ENCODE measurements around the gene DIAPH2.
"Not testable (repeated sequence)": the region's sequence is repeated elsewhere in the genome, so short reads cannot be mapped to it uniquely, and the experiment has no call there.

Gene DIAPH2

DNA sequence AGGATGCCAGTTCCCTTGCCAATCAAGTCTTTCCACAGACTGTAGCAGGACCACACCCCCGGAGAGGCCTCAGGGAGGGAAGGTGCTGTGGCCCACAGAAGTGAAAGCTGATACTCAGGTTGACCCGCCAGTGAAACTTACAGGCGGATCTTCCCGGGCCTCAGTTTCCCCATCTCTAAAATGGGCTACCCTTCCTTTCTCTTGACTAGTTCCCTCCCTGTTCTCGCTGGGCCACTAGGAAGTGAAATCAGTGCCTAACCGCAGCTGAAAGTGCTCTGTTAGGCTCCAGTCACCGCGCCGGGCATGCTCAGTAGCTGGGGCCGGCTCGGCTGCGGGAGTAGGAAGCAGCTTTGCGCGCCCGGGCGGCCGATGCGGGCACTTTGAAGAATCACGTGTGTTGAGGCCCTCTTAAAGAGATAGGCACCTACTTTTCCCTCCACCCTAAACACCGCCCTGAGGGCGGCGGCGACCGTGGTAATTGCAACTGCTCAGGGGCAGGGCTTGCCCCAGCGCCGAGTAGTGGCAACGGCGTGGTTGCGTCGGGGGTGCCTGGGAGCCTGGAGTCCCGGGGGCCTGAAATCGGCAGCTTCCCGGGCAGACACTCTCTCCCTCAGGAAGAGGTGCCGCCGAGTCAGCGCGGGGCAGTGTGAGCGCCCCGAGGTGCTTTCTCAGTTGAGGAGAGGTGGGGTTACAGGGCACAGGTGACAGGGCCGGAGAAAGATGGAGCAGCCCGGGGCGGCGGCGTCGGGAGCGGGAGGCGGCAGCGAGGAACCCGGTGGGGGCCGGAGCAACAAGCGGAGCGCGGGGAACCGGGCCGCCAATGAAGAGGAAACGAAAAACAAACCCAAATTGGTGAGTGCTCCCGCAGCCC, at the start of gene DIAPH2:
Gene DIAPH2, plus strand, starts transcription at position 504 of the 871 bp plus-strand sequence.
- peak; percentile 15 to 53 (median 30) for DNase-seq (ENCODE audit: low read depth in 4 of 4, low spot score in 1 of 4)

DNA sequence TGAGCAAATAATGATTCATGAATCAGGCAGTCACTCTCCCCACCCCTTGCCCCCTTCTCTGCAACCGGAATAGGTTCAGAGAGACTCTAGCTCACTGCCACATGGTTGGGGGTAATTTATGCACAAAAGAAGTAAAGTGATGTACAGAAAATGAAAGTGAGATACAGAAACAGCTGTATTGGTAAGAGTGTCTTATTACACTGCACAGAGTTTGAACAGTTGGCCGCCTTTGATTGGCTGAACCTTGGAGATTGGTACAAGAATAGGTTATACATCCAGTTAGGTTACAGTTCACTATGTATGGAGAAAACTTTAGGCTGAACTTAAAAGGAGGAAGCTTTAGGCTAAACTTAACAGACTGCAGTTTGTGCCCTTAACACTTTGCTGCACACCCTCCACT, 34.6 kb upstream of the DIAPH2 start:
- DNase-seq (ENCODE audit: low read depth in 4 of 4, low spot score in 1 of 4) = no peak

DNA sequence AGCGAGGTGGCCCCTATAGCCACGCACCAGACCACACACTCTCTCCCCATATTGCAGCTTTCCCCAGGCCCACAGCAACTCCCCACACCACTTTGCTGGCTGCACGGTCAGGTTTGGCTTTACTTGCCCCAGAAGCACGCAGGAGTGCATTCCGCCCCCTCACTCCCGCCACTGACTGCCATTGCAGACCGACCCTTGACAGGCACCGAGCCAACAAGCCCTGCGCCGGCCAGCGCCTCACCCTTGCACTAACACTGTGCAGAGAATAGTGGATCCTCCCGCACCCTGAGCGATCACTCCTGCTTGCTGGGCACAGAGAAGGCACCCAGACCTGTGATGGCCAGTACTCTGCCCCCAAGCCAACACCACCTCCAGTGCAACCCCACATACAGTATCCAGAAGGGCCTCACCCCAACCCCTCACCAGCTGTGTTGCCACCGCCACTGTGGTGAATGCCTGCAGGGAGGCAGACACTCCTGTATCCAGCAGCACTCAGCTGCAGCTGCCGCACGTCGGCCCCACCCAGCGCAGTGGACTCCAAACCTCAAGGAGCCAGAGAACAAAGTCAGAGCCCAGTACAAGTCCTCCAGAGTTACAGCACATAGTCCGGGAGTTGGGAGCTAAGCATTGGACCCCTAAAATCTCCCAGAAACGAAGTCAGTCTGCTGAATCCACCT, 28.6 kb upstream of the DIAPH2 start:
- DNase-seq (ENCODE audit: low read depth in 4 of 4, low spot score in 1 of 4) = no peak

DNA sequence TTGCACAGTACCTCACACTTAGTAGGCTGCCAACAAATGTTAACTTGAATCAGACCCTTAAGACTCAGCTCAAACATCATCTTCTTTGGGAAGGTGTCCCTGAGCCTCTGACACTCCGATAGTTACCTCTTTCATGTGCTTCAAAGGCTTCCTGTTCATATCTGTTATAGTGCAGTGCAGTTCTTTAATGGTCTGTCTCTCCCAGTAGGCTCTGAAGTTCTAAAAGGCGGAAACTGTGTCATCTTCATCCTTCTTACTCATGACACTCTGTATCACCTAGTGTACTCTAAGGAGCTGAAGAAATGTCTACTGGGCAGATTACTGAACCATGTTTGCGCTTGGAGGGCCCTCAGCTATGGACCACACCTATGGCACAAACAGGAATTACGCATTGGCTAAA, 2.1 kb upstream of the DIAPH2 start:
- DNase-seq (ENCODE audit: low read depth in 4 of 4, low spot score in 1 of 4) = no peak

DNA sequence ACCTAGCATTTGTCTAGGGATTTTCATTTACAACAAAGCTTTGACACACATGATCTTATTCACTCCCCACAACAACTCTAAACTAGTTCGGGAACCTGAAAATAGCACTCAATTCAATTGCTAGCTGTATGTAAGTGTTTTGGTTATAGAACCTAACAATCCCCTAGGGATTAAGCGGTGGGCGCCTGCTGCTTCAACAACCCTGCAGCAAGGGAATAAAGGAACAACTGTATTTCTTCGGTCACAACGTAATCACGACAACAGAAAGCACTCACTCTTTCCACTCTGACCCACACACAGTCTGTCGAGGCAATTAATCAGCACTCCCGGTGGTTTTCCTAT, 674 bp upstream of the DIAPH2 start:
- no peak for DNase-seq (ENCODE audit: low read depth in 4 of 4, low spot score in 1 of 4)

DNA sequence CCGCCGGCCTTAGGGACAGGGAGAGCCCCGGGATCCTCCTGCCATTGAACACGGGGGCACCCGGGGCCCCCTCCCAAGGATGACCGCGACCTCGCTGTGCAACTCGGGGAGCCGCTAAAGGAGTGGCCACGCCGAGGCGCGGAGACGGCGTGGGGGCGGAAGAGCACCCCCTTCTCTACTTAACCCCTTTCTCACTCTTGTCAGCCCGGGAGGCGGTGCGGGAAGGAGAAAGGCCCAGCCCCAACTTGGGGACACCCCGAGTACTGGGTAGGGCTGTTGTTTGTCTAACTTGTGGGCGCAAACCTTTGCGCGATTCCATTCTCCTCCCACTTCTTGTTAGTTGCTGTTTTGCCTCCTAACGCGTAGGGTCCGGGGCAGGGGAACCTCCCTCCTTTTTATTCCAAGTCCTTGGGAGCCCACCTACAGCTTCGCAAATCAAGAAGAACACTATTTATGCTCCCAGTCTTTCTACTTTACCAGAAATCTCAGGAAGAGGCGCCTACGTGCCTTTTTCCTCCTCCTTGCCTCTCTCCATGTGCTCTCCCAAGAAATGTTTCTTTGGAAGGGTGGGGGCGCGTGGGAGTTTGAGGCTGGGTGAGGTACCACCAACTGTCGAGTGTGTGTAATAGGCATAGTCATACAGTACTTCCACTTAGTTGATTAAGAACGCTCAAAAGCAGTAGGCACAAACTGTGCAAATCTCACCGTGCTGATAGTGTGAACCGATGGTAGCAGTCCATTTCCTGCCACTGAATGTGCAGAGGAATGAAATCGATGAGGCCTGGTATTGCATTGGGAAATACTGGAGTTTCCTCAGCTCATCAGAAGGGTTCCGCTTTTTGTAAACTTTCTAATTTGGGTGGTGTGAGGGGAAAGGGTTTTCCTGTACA, 813 bp downstream of the DIAPH2 start:
- peak in 2 of 4 experiments; percentile 12 to 29 for DNase-seq (ENCODE audit: low read depth in 4 of 4, low spot score in 1 of 4)

DNA sequence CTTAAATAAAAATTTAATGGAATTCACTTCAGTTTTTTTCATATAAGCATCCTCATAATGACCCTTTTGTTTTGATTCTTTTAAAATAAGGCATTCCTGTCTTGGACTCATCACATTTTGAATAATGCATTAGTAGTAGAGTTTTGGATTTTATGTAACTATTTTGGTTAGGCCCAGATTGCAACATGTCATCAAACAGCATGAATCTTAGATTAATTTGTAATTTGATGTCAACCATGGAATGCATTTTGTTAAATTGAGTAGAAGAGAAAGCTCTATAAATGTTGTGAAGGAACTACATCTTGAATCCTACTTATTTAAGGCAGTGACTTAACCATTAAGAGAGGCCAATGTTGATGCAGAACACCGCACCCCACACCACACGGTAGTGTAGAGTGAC, 3.1 kb downstream of the DIAPH2 start:
- no peak for DNase-seq (ENCODE audit: low read depth in 4 of 4, low spot score in 1 of 4)

DNA sequence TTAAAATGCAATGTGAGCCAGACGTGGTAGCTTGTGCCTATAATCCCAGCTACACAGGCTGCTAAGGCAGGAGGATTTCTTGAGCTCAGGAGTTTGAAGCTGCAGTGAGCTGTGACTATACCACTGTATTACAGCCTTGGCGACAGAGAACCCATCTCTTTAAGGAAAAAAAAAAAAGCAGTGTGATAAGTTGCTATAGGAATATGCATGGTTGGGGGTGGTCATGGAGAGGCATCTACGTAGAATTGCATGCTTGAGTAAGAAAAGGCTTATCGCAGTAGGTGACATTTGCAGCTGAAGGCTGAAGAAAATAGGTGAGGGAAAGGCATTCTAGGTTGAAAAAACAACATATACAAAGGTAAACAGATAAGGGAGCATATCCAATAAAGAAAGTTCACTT, 4.1 kb downstream of the DIAPH2 start:
- no peak for DNase-seq (ENCODE audit: low read depth in 4 of 4, low spot score in 1 of 4)

DNA sequence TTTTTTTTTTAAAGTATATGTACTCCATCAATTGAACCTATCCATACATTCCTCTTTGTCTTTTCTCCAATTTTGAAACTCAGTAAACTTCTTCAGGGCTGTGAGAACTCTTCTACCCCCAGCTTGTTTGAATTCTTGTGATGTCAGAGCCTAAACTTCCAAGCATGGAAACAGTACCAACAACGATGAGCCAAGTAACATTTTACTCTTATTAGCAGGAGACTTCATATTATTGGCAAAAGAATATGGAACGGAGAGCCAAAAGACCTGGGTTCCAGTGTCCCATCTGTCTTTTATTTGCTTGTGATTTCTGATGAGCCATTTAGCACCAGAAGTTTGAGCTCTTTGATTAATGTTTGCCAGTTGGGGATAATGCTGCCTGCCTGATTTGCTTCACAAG, 5.3 kb downstream of the DIAPH2 start:
- no peak for DNase-seq (ENCODE audit: low read depth in 4 of 4, low spot score in 1 of 4)

DNA sequence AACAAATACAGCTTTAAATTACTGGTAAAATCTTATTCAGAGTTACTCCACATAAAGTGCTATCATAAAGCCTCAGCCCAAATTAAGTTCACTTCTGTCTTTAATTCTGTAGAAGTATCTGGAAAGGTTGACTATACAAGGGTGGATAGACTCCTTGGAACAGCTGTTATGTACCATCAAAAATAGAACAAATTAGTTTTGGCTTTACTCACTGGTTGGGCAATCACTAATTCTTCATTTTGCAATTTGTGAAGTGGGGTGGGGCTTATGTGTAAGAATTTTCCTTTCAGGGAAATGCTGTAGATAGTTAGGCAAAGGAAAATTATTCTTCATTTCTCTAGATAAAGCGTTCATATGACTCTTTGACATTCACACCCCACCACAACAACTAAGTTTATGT, 7.8 kb downstream of the DIAPH2 start:
- no peak for DNase-seq (ENCODE audit: low read depth in 4 of 4, low spot score in 1 of 4)

DNA sequence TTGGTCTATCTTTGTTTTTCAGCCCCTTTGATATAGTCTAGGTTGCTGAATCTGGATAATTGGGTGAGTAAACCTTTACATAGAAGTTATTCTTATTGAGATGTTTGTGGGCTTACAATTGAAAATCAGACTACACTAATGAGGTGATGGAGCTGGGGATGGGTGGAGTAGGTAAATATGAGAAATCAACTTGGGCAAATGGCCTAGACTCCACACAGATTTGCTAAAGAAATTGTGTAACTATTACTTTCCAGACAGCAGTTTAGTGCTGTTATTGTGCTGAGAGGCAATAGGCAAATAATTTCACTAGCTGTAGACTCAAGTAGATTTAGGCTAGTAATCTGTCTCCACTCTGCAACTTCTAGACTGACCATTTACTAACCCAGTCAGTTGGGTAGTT, 8.2 kb downstream of the DIAPH2 start:
- DNase-seq (ENCODE audit: low read depth in 4 of 4, low spot score in 1 of 4) = no peak

DNA sequence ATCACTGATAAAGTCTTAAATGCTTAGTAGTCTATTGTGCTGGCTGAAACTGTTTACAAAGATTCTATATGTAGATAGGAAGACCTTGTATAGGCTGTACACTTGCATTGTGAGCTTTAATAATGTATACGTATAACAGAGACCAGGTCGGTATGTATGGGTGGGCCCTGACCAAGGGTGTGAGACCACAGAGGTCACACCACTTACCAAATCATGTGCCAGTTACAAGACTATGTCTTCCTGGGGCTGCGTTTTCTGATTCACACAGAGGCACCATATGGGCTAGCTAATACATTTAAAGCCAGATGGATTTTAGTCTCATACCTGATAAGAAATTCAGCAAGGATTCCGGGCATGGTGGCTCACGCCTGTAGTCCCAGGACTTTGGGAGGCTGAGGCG, 8.8 kb downstream of the DIAPH2 start:
- no peak for DNase-seq (ENCODE audit: low read depth in 4 of 4, low spot score in 1 of 4)

DNA sequence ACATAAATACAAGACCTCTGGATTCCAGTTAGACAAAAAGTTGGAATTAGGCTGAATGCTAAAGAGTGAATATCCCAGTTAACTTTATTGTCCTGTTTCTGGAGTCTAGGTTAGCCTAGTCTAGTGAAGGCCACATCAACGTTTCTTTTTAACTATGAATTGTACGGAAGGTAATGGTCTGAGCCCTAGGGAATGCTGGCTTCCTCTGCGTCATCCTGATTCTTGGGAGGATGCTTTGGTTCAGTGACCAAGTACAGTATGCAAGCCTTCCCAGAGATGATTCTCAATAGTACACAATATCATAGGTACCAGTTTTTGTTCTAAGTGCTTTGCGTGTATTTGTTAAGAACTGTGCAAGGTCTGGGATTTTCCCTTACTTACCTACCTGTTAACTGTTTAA, 11.8 kb downstream of the DIAPH2 start:
- no peak for DNase-seq (ENCODE audit: low read depth in 4 of 4, low spot score in 1 of 4)

DNA sequence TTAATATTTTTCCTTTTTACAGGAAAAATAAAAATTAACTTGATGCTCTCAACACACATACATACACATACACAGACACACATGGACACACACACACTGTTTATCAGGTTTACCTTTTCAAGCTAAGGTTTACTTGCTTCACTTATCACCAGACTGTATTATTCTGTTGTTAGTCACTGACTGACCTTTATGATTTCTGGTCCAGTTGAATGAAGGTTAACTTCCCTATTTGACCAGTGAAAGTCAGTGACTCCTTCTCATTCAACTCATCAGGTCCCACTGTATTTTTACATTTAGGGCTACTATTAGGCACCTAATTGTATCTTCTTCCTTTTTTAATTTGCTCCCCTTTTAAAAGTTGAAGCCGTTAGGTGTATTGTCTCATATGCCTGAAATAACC, 16.0 kb downstream of the DIAPH2 start:
- no peak for DNase-seq (ENCODE audit: low read depth in 4 of 4, low spot score in 1 of 4)

DNA sequence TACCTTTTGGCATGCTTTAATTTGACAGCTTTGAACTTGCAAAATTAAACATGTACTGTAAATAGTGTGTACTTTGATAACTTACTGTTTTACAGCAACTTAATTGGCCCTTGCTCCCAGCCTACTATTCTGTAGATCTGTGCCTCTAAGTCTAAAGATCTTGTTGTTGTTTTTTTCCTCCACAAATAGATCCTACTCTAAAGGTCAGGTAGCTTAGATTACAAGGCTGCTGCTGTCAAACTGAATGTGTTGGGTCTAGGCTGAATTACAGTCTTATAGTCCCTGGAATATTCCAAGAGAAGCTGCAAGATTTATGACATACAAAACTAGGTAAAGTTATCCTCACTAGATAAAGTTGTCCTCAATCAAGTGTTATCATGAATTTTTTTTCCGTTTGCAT, 18.7 kb downstream of the DIAPH2 start:
- DNase-seq (ENCODE audit: low read depth in 4 of 4, low spot score in 1 of 4) = no peak

DNA sequence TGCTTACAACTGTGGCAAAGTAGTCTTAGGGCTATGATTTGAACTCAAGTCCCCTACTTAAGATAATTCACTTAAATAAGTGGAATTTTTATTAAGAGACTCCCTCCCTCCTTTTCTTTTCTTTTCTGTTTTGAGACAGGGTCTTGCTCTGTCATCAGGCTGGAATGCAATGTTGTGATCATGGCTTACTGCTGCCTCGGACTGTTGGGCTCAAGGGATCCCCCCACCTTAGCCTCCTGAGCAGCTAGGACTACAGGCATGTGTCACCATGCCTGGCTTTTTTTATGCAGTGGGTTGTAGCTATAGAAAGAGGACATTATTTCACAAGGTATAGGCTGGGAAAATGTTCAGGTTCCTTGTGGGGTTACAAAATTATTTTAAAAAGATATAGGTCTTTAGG, 19.2 kb downstream of the DIAPH2 start:
- no peak for DNase-seq (ENCODE audit: low read depth in 4 of 4, low spot score in 1 of 4)

DNA sequence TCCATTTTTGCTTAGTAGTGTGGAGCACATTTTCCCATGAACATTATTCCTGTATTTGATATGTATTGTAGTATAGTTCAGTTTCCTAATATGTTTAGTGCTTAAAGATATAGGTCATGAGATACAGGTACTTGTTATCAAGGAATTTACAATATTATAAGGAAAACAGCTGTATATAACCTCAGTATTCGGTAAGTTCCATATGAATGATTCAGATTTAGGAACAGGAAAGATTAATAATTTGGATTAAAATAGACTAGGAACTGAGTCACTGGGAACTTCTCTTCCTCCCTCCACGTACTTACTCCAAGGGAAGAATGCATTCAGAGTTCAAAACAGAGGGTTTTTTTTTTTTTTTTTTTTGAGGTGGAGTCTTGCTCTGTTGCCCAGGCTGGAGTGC, 20.0 kb downstream of the DIAPH2 start:
- no peak for DNase-seq (ENCODE audit: low read depth in 4 of 4, low spot score in 1 of 4)

DNA sequence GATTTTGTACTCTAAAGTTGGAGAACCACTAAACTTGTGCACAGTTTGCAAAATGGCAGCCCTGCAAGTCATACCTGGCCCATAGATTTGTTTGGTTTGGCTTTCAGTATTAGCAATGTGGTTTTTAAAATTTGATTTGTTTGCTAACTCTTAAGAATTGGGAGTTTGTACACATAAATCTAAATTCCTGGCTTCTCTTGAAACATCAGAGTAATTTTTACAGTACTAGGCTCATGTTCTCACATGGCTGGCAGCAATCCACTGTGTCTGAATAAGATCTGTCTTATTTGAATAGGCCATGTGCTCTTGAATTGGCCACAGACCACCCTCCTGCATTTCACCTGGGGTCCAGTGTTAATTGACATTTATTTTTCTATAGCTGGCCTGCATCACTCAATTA, 21.3 kb downstream of the DIAPH2 start:
- no peak for DNase-seq (ENCODE audit: low read depth in 4 of 4, low spot score in 1 of 4)

DNA sequence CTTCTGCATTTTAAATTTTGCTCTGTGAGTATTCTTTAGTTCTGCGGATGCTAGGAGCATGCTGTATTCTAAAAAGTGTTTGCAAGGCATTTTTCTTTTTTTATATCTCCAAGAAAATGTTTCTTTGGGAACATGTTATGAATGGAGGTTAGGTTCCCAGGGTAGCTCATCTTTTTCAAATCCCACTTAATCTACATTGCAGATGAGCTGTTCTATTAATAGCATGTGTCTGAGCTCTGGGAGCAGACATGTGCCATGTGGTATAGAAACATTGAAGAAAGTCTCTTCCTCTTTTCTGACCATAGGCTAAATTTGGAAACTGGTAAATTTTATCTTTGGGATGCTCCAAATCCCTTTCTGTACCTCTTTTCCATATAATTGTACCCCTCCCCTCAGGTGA, 23.2 kb downstream of the DIAPH2 start:
- no peak for DNase-seq (ENCODE audit: low read depth in 4 of 4, low spot score in 1 of 4)

DNA sequence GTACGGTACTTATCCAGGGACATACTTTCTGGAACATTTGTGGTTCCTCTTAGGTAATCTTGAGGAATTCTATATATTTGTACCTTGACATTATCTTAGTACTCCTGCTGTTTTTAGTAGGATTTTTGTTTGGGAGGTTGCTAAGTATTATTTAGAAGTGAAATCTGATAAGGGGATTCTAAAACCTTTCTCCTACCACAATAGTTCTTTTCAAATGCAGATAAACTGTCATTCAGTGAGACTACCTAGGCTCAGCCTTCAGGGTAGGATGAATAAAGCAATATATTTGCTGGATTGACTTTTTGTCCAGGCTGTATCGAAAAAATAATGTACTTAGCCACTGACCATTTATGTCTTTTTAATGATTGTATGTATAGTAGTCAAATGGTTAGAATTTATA, 25.4 kb downstream of the DIAPH2 start:
- DNase-seq (ENCODE audit: low read depth in 4 of 4, low spot score in 1 of 4) = no peak

DNA sequence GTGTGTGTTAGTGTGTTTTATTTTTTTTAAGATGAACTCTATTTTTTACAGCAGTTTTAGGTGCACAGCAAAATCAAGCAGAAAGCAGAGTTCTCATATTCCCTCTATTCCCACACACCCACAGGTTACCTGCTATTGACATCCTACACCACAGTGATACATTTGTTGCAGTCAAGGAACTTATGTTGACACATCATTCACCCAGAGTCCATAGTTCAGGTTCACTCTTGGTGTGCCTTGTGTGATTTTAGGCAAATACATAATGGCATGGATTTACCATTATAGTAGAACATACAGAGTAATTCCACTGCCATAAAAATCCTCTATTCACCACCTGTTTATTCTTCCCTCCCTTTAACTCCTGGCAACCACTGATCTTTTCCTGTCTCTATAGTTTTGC, 28.7 kb downstream of the DIAPH2 start:
- no peak for DNase-seq (ENCODE audit: low read depth in 4 of 4, low spot score in 1 of 4)

DNA sequence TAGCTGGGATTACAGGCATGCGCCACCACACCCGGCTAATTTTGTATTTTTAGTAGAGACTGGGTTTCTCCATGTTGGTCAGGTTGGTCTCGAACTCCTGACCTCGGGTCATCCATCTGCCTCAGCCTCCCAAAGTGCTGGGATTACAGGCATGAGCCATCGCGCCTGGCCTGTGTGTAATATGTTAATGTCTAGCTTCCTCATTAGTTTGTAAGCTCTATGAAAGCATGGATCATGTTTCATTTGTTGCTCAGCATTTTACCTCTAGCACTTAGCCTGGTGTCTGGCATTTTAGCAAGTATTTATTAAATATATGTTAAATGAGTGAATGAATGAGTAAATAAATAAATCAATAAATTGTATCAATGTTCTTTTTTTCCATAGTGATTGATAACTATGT, 29.8 kb downstream of the DIAPH2 start:
- DNase-seq (ENCODE audit: low read depth in 4 of 4, low spot score in 1 of 4) = not testable (repeated sequence)

Measured in stimulated activated CD4-positive, alpha-beta T cell treated with anti-CD3 and anti-CD28 coated beads, Interleukin-1b, Interleukin-23, amount 100 ng/mL, for 24 hours (primary cell).